Measurements from ENCODE around the gene ATP6V1F.

The ATP6V1F gene

DNA sequence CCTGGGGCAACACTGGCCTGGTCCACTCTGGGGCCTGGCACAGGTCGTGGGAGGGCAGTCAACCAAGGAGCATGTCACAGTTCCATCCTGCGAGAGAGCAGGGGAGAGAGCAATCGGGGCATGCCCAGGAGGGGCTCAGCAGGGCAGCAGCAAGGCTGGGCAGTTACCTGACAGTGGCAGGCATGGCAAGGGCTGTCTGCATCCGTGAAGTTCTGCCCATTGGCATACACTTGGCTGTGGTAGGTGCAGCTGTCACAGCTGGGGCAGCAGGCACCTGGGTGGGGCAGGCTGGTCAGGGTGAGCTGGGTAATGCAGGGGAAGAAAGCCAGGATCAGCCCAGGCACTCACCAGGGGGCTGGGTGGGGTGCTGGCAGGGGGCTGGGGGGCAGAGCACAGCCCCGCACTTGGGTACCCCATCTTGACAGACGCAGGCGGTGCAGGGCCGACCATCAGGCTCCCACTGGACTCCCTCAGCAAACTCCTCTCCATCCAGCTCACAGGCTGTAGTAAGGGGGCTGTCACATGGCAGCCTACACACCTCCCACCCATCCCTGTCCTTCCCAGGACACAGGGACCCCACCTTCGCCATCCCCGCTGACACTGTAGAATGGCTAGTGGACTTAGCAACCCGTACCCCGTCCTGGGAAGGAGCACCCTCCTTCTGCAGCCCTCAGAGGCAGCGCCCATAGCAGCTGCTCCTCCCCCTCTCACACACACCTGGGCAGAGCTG is 30.0 kb downstream of the ATP6V1F start:
- TF ChIP-seq CTCF (IDR thresholded peaks at IDR 0.05; ENCODE audit: low read length) (no peak), EZH2 (IDR thresholded peaks at IDR 0.05; ENCODE audit: borderline replicate concordance, low read length) (no peak)
- no peak overlapping the region for H3K9ac ChIP-seq (ENCODE audit: low read length)

DNA sequence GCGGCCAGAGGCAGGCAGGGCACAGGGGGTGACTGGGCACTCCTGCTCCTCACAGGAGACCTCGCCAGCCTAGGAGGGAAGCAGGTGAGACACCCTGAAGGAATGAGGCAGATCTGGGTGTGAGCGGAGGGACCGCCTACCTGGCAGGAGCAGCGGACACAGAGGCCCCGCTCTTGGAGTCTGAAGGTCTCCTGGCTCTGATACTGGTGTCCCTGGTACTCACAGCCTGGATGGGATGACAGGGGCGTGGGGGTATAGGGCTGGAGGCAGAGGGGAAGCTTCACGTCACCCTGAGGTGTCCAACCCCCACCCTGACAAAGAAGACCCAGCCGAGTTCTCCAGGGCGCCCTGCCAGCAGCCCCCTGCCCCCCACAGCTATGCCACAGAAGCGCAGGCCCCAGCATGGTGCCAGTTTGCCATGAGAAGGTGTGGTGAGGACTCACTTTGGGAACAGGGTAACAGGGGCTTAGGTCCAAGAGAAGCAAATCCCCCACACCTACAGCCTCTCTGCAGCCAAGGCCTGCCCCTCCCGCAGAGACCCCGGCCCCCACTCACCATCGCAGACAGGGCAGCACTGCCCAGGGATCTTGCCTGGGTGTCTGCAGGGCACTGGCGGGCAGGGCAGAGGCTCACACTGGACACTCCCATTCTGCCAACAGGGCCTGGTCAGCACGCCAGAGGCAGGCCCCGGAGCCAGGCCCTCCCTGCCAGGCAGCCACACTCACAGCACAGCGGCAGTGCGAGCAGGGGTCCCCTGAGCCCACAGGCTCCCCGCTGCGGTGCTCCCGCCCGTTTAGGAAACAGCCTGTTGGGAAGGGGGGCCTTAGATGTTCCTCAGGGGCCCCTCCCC is 30.8 kb downstream of the ATP6V1F start:
- Histone ChIP-seq H3K27ac (ENCODE audit: low read depth, low read length, poor library complexity, severe bottlenecking) (no peak overlapping the region), H2AFZ (ENCODE audit: low read length) (no peak overlapping the region)

More for the DNA sequence above, 30.0 kb downstream of the ATP6V1F start:
- Histone ChIP-seq H4K20me1 (ENCODE audit: insufficient read depth, low read length) (no peaks in the 10 kb centered on the region), H3K9me3 (ENCODE audit: low read length) (no peaks in the 10 kb centered on the region), H3K27me3 (ENCODE audit: insufficient read depth, low read length) (peaks cover 10% of the 10 kb centered on the region; the same call in 1 of the 2 replicates), H3K36me3 (ENCODE audit: insufficient read depth, low read length) (no peaks in the 10 kb centered on the region), H3K4me1 (ENCODE audit: insufficient read depth, low read length, severe bottlenecking) (peaks cover 11% of the 10 kb centered on the region), H3K27ac (ENCODE audit: low read depth, low read length, poor library complexity, severe bottlenecking) (no peak overlapping the region), H3K4me3 (ENCODE audit: low read depth, low read length, poor library complexity, severe bottlenecking) (no peak overlapping the region), H2AFZ (ENCODE audit: low read length) (no peak overlapping the region), H3K79me2 (ENCODE audit: insufficient read depth, low read length) (no peaks in the 10 kb centered on the region), H3K9me2 (ENCODE audit: low read depth, low read length) (no peaks in the 10 kb centered on the region), H3K4me2 (ENCODE audit: low read length) (no peak overlapping the region), H3F3A (ENCODE audit: insufficient read depth, low read length) (no peaks in the 10 kb centered on the region)

DNA sequence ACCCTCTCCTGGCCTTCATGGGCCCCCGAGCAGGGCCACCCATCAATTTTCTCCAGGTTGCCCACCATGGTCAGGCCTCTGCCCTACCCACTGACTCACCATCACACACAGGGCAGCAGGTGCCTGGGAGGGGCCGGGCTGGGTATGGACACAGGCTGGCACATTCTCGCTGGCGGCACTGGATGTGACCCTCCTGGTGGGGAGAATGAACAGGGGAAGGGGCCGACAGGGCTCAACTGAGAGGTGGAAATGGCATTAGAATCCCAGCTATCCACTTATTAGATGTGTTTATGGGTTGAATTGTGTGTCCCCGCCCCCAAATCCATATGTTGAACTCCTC is 31.4 kb downstream of the ATP6V1F start:
- no peaks in the 10 kb centered on the region; the same call in 1 of the 2 replicates for H3K36me3 ChIP-seq (ENCODE audit: insufficient read depth, low read length)
- H4K20me1 ChIP-seq (ENCODE audit: insufficient read depth, low read length): no peaks in the 10 kb centered on the region
- no peaks in the 10 kb centered on the region for H3F3A ChIP-seq (ENCODE audit: insufficient read depth, low read length)
- H3K4me1 ChIP-seq (ENCODE audit: insufficient read depth, low read length, severe bottlenecking): peaks cover 11% of the 10 kb centered on the region
- H3K4me2 ChIP-seq (ENCODE audit: low read length): no peak overlapping the region
- H3K27ac ChIP-seq (ENCODE audit: low read depth, low read length, poor library complexity, severe bottlenecking): no peak overlapping the region
- no peak overlapping the region for H3K9ac ChIP-seq (ENCODE audit: low read length)
- no peak for TF ChIP-seq CTCF (IDR thresholded peaks at IDR 0.05; ENCODE audit: low read length)
- no peak for TF ChIP-seq EZH2 (IDR thresholded peaks at IDR 0.05; ENCODE audit: borderline replicate concordance, low read length)
- H3K9me3 ChIP-seq (ENCODE audit: low read length): peaks cover 3% of the 10 kb centered on the region
- no peaks in the 10 kb centered on the region for H3K79me2 ChIP-seq (ENCODE audit: insufficient read depth, low read length)
- no peak overlapping the region for H3K4me3 ChIP-seq (ENCODE audit: low read depth, low read length, poor library complexity, severe bottlenecking)
- H2AFZ ChIP-seq (ENCODE audit: low read length): no peak overlapping the region
- no peaks in the 10 kb centered on the region for H3K9me2 ChIP-seq (ENCODE audit: low read depth, low read length)
- peaks cover 10% of the 10 kb centered on the region; the same call in 1 of the 2 replicates for H3K27me3 ChIP-seq (ENCODE audit: insufficient read depth, low read length)

More for the DNA sequence above, 30.8 kb downstream of the ATP6V1F start:
- Histone ChIP-seq H3K36me3 (ENCODE audit: insufficient read depth, low read length) (no peaks in the 10 kb centered on the region), H3K4me2 (ENCODE audit: low read length) (no peak overlapping the region), H4K20me1 (ENCODE audit: insufficient read depth, low read length) (no peaks in the 10 kb centered on the region), H3K27me3 (ENCODE audit: insufficient read depth, low read length) (peaks cover 10% of the 10 kb centered on the region; the same call in 1 of the 2 replicates), H3F3A (ENCODE audit: insufficient read depth, low read length) (no peaks in the 10 kb centered on the region), H3K9me2 (ENCODE audit: low read depth, low read length) (no peaks in the 10 kb centered on the region), H3K4me3 (ENCODE audit: low read depth, low read length, poor library complexity, severe bottlenecking) (no peak overlapping the region), H3K9me3 (ENCODE audit: low read length) (no peaks in the 10 kb centered on the region), H3K79me2 (ENCODE audit: insufficient read depth, low read length) (no peaks in the 10 kb centered on the region), H3K9ac (ENCODE audit: low read length) (no peak overlapping the region), H3K4me1 (ENCODE audit: insufficient read depth, low read length, severe bottlenecking) (peaks cover 11% of the 10 kb centered on the region)
- TF ChIP-seq EZH2 (IDR thresholded peaks at IDR 0.05; ENCODE audit: borderline replicate concordance, low read length) (no peak), CTCF (IDR thresholded peaks at IDR 0.05; ENCODE audit: low read length) (no peak)

Measured in OCI-LY1 (cell line).